GM21381 (cell line): Measurements from ENCODE around the gene CBL.
"Not testable (repeated sequence)": the region's sequence is repeated elsewhere in the genome, so short reads cannot be mapped to it uniquely, and the experiment has no call there.

Experiments used
- ATAC-seq: cut with Tn5 transposase; IDR thresholded peaks from one replicate; pipeline ENCODE4 v1.9.1; 2021; ENCODE audit warnings: mild to moderate bottlenecking, moderate library complexity; ENCODE audit not compliant: unreplicated experiment

CBL gene

DNA sequence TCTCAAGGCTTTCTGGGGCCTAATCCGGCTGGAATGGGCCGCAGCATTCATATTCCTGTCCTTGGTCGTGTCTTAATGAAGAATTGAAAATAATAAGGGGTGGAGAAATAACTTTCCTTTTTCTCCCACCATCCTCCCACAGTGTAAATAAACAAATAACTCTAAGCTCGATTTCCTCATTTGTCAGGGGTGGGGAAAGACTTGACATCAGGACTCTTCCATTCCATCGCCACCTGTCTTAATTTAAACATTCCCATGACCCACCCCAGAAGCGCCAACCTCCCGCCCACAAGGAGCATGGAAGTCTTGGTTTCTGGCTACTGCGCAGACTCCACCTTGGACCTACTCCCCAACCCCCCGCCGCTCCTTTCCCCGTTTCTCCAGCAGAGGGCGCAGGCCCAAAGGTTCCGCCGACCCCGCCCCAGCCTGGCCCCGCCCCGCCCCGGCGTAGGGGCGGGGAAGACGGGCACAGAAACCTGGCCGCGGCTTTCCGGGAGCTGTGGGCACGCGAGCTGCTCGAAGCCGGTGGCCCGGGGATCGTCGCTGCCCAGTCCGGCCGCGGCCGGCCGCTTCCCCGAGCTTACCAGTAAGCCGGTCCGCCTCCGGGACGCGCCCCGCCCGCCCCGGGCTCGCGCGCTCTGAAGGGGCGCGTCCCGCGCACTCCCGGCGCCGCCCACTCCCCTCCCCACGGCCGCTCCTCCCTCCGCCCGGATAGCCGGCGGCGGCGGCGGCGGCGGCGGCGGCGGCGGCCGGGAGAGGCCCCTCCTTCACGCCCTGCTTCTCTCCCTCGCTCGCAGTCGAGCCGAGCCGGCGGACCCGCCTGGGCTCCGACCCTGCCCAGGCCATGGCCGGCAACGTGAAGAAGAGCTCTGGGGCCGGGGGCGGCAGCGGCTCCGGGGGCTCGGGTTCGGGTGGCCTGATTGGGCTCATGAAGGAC lies at the start of gene CBL:
Gene CBL, plus strand, starts transcription at position 766 of the 937 bp plus-strand sequence. Its CDS starts 79 bp downstream, at position 845.
- ATAC-seq = peak; percentile 83

DNA sequence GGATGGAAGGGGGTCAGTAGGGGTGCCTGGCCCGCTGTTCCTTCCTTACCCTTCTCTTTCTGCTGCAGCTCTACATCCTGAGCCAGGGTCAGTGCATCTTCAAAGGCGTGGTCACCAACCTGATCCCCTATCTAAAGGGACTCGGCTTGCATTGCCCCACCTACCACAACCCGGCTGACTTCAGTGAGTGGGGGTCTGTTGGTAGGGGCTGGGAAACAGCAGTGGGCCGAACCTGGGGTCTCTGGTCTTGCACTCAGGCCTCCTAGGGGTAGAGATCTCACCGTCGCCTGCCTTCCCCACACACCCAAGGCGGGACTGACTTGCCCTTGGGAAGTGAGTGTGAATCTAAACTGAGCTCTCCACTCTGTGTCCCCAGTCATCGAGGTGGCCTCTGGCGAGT lies 49.6 kb upstream of the CBL start:
- no peak for ATAC-seq

DNA sequence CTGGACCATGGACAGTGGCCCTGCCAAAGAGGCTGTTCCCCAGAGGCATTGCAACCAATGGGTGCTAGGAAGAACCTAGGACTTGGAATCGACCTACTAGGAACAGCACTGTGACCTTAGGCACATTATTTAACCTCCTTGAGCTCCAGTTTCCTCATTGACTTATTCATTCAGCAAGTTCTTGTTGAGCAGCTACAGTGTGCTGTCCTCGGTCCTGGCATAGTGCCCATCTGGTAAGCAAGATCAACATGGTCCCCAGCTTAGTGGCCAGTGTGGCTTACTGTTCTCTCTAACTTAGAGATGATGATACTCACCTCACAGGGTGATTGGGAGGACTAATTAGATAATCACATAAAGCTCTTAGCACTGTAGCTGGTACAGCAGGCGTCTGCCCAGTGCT lies 49.1 kb upstream of the CBL start:
- no peak for ATAC-seq

DNA sequence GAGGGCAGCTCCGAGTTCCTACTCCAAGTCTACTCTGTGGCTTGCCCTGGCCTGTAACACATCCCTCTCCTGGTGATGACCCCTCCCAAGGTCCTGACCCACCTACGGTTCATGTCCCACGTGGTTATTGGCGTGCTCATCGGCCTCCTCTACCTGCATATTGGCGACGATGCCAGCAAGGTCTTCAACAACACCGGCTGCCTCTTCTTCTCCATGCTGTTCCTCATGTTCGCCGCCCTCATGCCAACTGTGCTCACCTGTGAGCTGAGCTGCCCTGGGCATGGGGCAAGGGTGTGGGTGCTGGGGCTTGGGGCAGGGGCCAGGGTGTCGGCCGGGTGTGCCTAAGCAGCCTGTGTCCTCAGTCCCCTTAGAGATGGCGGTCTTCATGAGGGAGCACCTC lies 47.7 kb upstream of the CBL start:
- ATAC-seq = no peak

GRCh38 chr11:119160151-119160550 lies 46.0 kb upstream of the CBL start:
- no peak for ATAC-seq

GRCh38 chr11:119161871-119162270 lies 44.3 kb upstream of the CBL start:
- ATAC-seq = no peak

- ATAC-seq = no peak
These were observed 39.6 kb upstream of the CBL start for GRCh38 chr11:119166368-119167076.

DNA sequence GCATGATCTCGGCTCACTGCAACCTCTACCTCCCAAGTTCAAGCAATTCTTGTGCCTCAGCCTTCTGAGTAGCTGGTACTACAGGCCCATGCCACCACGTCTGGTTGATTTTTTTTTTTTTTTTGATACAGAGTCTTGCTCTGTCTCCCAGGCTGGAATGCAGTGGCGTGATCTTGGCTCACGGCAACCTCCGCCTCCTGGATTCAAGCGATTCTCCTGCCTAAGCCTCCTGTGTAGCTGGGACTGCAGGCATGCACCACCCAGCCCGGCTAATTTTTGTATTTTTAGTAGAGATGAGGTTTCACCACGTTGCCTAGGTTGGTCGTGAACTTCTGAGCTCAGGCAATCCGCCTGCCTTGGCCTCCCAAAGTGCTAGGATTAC lies 39.1 kb upstream of the CBL start:
- ATAC-seq = not testable (repeated sequence)

- no peak for ATAC-seq
These were observed 38.2 kb upstream of the CBL start for GRCh38 chr11:119167933-119168332.

- ATAC-seq = peak; percentile 91
These were observed 37.5 kb upstream of the CBL start, which contains the start of gene NLRX1 for GRCh38 chr11:119168471-119169281. Gene NLRX1 (plus strand): TSS chr11:119168725. CDS start chr11:119171404, 2,679 bp downstream.

- ATAC-seq = peak; percentile 20
These were observed 36.8 kb upstream of the CBL start for GRCh38 chr11:119169282-119169719.

DNA sequence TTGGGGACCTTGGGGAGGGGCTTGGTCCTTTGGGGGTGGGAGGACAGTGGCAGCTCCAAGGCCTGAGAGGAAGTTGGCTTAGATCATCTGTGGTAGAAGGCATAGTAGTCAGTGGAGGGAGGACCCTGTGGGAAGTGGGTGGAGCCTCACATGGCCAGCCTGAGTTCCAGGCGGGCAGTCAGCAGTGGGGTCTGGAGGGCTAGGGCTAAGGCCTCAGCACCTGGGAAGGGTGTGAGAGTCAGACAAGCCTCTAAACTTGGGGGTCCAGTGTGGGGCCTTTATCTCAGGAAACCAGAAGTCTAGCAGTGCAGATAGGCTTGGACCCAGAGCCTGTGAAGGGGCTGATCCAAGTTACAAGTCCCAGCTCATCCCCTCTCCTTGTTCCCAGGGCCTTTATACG lies 33.6 kb upstream of the CBL start:
- no peak for ATAC-seq

DNA sequence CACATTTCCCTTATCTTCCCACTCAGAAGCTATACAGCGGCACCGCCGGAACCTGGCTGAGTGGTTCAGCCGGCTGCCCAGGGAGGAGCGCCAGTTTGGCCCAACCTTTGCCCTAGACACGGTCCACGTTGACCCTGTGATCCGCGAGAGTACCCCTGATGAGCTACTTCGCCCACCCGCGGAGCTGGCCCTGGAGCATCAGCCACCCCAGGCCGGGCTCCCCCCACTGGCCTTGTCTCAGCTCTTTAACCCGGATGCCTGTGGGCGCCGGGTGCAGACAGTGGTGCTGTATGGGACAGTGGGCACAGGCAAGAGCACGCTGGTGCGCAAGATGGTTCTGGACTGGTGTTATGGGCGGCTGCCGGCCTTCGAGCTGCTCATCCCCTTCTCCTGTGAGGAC lies 32.7 kb upstream of the CBL start:
- no peak for ATAC-seq

DNA sequence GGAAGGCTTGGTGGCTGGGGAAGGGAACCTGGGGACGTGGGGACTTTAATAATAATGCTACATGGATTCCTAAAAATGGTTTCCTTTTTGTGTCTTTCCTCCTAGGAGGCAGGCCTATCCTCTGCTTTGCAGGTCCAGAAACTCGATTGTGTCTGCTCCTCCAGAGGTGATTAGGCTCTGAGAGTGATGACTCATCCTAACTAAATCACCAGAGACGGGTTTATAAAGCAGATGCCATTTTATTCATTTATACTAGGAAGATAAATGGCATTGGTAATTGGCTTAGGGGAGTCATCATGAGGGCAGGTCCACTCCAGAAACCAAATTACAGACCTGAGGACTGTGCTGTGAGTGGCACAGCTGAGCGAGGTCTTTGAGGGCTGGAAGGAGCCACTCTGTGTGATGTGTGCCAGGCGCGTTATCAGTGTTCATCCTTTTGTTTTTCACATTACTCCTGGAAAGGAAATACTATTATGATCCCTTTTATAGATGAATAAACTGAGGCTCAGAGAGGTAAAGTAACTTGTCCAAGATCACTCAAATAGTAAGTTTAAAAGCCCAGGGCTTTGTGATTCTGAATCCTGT lies 30.6 kb upstream of the CBL start:
- no peak for ATAC-seq

DNA sequence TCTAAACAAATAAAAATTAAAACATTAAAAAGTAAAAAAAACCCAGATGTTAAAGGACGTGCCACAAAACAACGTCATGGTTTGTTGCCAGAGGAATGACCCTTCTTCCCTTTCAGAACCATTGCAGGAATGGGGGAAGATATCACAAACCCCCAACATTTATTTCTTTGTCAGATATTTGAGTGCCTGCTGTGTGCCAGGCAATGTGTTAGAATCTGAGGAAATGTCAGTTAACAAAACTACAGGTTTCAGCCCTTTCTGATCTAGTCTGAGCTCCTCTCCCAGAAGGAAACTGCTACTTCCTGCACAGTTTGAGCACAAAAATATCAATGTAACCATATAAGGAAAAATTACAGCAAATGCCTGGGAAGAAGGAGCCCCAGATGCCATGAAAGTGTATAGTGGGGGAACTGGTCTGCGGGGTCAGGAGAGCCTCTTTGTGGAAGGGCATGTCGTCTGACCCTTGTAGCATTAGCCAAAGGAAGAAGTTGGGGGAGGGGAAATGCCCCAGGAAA lies 27.9 kb upstream of the CBL start:
- ATAC-seq = no peak

DNA sequence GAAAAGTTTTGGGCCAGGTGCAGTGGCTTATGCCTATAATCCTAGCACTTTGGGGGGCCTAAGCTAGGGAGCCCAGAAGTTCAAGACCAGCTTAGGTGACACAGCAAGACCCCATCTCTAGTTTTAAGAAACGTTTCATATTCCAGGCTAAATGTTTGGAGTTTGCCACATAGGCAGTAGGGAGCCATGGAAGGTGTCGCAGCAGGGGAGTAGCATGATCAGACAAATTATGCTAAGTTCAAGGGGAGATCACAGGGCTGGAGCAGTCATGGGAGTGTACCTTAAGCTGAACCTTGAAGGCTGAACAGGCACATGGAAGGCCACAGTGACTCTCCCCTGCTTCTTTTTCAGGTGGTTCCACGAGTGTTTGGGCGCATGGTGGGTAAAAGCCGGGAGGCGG lies 26.8 kb upstream of the CBL start:
- no peak for ATAC-seq

DNA sequence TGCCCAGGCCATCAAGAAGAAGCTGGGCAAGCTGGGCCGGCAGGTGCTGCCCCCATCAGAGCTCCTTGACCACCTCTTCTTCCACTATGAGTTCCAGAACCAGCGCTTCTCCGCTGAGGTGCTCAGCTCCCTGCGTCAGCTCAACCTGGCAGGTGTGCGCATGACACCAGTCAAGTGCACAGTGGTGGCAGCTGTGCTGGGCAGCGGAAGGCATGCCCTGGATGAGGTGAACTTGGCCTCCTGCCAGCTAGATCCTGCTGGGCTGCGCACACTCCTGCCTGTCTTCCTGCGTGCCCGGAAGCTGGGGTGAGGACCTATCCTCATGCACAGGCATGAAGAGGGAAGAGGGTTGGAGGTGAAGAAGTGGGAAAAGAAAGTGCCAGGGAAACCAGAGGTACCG lies 26.2 kb upstream of the CBL start:
- no peak for ATAC-seq

GRCh38 chr11:119180729-119181676 lies 25.1 kb upstream of the CBL start:
- ATAC-seq = no peak

- ATAC-seq = no peak
These were observed 24.3 kb upstream of the CBL start for GRCh38 chr11:119181677-119182412.
